Activated gamma-delta T cell (primary cell): ENCODE measurements around the gene PTK7.
"Not testable (repeated sequence)": the region's sequence is repeated elsewhere in the genome, so short reads cannot be mapped to it uniquely, and the experiment has no call there.

Experiments
- DNase-seq: peaks from one replicate; lab custom pipeline; 2025; lab: John Stamatoyannopoulos, UW

PTK7 gene

GRCh38 chr6:43086022-43086658 is 10.0 kb downstream of the PTK7 start:
- DNase-seq: no peak

DNA sequence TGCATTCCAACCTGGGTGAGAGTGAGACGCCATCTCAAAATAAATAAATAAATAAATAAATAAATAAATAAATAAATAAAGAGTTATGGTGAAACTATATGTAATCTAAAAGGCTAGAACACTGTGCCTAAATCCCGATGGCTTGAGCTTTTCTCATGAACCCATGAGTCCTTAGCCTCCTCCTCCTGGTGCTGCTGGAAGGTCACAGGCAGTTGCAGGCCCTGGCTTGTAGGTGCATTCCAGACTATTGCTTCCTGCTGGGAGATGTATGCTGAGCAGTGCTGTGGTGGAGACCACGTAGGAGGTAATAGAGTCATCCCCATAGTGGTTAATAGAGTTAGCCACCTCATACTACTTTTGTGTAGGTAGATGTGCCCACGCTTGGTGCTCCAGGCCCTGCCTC is 12.5 kb downstream of the PTK7 start:
- no peak for DNase-seq

- no peak for DNase-seq
Measured at GRCh38 chr6:43089467-43089866, 13.4 kb downstream of the PTK7 start.

DNA sequence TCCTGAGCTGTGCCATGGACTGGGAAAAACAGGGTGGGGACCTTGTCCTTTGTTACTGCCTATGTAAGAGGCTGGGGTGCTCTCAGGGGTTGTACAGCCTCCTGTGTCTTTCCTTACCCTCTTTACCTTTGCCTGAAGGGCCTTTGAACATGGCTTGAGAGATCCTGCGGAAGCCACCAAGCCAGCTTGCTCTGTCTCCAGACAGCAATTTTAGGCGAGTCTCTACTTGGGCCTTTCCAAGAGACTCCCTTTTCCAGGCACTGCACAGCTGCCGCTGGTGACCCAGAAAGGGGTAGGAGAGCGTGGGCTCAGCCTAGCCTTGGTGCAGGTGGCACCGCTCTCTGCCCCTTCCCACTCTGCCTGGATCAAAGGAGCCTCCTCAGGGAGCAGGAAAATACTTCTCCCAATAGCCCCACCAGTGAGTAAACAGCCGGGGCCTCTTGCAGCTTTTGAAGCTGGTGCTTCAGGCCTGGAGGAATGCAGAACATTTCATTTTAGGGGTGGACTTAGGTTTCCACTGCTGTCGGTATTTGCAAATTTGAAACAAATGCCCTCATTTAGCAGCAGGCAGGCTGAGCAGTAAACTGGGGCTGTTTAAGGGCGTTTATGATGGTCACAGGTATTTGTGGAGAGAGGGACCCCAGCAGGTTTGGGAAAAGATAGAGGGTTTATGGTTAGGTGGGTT is 13.9 kb downstream of the PTK7 start:
- DNase-seq: no peak

DNA sequence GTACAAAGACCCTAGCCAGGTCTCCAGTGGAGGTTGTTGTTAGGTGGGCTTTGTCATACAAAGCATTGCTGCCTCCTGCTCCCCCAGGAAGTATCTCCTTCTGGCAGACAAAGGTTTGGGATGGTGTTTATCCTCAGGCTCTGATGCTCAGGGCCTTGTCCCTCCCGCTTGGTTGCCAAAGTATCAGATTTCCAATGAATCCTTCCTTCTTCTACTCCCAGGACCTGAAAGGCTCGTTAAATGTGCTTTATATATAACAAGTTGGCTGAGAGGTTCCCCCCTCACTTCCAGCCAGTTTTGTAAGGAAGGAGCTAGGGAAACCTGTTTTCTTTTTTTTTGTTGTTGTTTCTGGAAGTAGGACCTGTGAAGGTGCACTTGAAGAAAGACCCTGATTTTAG is 14.4 kb downstream of the PTK7 start:
- no peak for DNase-seq

DNA sequence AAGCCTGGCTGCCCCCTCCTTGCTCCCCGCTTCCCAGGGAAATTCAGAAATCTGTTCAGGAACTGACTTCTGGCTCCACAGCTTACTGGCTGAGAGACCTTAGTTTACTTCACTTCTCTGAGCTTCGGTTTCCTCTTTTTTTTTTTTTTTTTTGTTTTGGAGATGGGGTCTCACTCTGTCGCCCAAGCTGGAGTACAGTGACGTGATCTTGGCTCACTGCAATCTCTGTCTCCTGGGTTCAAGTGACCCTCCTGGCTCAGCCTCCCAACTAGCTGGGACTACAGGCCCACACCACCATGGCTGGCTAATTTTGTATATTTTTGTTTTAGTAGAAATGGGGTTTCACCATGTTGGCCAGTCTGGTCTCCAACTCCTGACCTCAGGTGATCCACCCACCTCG is 14.9 kb downstream of the PTK7 start:
- no peak for DNase-seq

DNA sequence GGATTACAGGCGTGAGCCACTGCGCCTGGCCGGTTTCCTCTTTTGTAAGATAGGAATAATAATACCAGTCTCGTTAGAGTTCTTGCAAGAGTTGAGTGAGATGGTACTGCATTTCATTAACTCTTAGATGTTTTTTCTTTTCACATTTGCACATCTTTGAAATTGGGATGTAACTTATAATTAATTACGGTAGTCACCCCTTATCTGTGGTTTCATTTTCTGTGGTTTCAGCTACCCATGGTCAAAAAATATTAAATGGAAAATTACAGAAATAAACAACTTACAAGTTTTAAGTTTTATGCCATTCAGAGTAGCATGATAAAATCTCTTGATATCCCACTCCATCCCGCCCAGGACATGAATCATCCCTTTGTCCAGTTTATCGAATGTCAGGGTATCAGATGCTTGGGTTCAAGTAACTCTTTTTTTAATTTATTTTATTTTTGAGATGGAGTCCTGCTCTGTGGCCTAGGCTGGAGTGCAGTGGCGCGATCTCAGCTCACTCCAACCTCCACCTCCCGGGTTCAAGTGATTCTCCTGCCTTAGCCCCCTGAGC is 15.4 kb downstream of the PTK7 start:
- DNase-seq: no peak

DNA sequence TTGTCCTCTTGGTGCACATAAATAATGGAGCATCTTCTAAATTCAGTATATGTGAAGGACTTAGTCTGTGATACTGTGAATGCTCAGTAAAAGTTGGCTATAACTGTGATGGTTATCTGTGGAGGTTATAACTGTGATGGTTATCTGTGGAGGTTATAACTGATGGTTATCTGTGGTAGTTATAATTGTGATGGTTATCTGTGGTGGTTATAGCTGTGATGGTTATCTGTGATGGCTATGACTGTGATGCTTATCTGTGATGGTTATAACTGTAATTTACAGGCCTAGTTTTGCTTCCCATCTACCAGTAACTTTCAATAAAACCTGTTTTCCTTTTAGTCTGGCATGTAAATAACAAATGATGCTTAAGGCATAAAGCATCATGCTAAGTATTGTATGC is 16.5 kb downstream of the PTK7 start:
- no peak for DNase-seq

GRCh38 chr6:43093436-43094289 is 17.5 kb downstream of the PTK7 start:
- no peak for DNase-seq

- DNase-seq: no peak
Measured at GRCh38 chr6:43095939-43096338, 19.8 kb downstream of the PTK7 start.

DNA sequence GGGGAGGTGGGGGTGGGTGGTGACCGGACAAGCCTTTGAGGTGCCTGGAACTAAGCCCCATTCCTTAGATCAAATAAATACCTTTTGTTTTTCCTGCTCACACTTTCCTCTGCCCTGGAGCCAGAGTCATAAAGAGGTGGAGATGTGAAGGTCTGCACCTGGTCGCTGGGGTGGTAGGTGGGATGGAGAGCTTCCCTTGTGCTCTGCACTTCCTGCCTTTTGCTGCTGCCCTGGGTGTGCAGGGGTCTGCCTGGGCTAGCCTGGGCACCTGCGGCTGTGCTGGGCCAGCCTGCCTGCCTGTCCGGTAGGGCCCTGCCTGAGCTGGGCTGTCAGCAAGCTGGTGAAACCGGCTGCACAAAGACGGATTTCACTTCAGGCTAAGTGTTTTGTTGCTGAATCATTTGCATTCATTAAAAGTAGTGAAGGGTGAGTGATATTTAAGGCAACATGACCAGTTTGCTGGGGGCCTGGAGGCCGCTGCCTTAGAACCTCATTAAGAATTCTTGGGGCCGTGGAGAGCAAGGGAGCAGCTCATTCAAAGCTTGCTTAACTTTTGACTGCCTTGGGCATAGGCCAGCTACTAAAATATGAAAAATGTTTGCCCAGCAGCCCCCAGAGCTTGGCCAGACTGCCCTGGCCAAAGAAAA is 20.5 kb downstream of the PTK7 start:
- no peak for DNase-seq

- DNase-seq: no peak
Measured at GRCh38 chr6:43097098-43097489, 21.0 kb downstream of the PTK7 start.

DNA sequence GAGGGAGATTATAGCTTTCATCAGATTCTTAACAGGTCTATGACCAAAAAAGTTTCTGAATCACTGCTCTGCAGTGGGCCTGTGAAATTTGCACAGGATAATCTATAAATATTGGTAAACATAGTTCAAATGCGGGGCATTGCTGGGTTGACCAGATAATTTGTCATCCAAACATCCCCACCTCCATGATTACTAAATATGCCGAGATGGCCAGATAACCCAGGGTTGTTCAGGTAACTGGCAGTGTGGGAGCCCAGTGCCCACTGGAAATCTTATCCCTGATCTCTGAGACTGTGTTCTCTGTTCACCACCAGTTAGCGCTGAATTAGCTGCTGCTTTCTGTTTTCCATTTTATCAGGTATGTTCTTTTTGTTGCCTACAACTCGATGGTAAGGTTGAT is 21.4 kb downstream of the PTK7 start:
- DNase-seq: no peak

GRCh38 chr6:43101497-43101896 is 25.4 kb downstream of the PTK7 start:
- DNase-seq: no peak

DNA sequence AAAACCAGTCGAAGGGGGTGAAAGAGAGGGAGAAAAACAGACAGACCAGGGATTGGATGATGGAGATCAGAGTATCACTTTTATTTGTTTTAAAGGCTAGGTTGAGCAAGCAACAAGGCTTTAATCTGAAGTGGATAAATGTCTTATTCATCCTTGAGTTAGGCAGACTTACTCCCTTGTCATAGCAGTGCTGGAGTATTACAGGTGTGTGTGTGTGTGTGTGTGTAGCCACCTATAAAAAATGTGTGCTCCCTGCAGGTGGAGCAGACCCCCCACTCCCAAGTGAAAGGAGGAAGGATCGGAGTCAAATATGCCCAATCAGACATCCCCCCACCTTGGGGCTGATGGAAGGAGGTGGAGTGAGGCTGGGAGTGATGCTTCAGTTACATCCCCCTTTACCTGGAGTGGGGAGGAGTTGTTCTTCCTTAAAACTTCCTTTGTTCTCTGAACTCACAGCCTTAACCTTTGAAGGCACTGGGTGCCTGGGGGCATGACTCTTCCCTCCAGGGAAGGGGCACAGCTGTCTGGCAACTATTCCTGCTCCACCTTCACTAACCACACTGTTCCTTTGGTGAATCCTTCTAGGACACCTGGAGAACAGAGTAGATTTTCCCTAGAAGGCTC is 27.3 kb downstream of the PTK7 start:
- DNase-seq: no peak

DNA sequence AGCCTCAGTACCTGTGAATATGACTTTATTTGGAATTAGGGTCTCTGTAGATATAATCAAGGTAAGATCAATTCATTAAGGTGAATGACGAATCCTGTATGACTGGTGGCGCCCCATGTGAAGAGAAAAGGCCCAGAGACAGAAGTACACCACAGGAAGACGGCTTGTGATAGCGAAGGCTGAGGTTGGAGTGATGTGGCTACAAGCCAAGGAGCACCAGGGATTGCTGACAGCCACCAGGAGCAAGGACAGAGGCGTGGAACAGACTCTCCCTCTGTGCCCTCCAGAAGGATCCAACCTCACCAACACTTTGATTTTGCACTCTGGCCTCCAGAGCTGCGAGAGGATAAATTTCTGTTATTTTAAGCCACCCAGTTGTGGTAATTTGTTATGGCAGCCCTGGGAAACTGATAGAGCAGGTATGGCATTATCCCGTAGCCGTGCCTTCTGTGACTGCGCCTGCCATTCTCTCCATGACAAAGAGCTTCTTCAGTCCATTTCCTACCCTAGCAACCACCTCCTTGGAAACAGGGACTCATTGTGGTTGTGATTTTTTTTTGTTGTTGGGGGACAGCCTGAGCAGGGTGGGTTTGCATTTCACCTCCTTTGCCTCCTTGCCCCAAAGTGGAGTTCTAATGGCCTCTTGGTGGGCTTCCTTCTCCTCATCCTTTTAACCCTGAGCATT is 29.6 kb downstream of the PTK7 start:
- DNase-seq: no peak

DNA sequence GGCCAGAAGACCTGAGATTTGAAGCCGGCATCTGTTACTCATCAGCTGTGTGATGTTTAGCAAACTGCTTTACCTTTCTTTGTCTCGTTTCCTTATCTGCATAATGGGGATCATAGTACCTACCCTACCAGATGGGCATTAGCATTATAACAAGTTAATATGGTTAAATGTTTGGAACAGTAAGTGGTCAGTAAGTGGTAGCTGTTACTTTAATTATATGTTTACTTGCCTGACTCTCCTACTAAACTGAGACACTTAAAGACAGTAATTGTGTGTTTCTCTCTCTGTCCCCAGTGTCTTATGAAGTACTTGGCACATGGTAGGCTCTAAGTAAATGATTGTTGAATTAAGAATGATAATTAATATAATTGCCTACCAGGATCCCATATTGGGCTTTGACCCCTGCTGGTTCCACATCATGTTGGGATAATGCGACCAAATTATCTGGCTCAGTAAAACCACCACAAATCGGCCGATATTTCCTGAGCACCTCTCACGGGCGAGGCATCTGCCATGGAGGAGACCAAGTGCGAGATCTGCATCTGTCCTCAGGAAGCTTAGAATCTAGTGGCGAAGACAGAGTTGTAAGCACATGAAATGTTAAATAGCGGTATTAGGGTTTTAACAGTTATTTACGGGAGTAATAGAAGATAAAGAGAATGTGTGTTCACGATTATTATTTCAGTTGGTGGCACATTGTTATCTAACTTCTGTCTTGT is 31.4 kb downstream of the PTK7 start:
- DNase-seq: no peak

GRCh38 chr6:43113431-43114260 is 37.5 kb downstream of the PTK7 start:
- no peak for DNase-seq

DNA sequence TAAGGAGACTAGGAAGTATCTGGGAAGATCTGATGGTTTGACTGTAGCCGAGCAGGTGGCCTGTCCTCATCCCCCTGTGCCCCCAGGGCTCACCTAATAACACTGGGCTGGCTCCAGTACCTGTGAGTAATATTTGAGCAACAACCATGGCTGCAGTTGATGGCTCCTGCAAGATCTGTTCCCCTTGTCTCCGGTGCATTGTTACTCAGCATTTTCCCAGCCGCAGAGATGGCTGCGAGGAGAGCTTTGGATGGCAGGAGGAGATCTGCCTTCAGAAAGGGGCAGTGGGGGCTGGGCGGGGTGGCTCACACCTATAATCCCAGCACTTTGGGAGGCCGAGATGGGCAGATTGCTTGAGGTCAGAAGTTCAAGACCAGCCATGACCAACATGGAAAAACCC is 39.3 kb downstream of the PTK7 start:
- no peak for DNase-seq

DNA sequence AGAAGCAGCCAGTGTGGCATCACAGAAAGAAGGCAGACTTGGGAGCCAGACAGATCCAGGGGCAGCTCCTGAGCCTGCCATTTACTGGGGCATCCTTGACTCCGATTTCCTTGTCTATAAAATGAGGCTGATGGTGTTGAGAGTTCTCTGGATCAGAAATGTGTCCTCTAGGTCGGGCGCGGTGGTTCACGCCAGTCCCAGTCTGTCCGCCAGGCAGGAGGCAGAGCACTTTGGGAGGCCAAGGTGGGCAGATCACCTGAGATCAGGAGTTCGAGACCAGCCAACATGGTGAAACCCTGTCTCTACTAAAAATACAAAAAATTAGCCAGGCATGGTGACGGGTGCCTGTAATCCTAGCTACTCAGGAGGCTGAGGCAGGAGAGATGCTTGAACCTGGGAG is 41.4 kb downstream of the PTK7 start:
- not testable (repeated sequence) for DNase-seq
